ENCODE results near the gene TMEM222. TPM values are rescaled to one million over a fixed set of nuclear protein-coding genes. Genes with fewer than 3 reads are reported as not detected.

Gene TMEM222
- total RNA-seq, 2 experiments from 2014 or later, result 21.8 to 22.5 TPM

DNA sequence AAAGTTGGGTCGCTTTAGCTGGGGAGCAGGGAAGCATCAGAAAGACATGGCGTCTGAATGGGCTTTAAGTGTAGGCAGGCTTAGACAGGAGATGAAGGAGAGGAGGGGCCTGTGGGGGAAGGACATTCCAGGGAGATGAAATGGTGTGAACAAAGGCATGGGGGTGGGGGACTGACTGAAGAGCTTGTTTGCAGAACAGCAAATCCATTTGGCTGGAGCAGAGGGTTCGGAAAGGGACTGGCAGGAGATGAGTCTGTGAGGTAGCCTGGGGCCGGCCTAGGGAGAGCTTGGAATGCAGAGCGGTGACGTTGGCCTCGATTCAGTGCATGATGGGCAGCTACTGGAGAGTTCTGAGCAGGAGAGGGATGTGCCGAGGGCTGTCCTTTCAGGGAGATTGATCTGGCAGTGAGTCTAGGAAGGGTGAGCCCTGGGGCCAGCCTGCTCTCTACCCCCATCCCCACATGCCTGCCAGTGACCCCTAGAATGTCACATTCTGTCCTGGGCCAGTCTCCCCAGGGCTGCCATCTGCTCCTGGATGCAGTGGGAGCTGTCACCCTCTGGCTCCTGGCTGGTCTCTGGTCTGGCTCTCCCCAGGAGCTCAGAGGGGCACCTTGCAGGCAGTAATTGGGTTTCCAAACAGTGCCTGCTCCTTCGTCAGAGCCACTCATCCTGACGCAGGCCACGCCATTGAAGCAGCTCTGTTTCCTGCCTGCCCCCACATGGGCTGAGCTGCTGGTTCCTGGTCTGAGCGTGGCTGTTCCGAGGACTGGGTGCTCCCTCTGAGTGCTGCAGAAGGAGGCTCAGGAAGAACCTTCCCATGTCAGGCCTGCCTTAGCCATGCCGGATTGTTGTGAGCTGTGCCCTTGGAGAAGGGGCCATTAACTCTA is 22.3 kb upstream of the TMEM222 start:
- TF ChIP-seq CTCF (IDR thresholded peaks at IDR 0.05), result no peak
- Mint-ChIP-seq H3K27me3 (no peaks in the 10 kb centered on the region), H3K4me3 (no peak overlapping the region), H3K36me3 (ENCODE audit: low read depth) (peaks cover 82% of the 10 kb centered on the region), H3K4me1 (ENCODE audit: low read depth) (peaks cover 5% of the 10 kb centered on the region), H3K27ac (no peak overlapping the region), H3K9me3 (no peaks in the 10 kb centered on the region)
- H3K4me1 ChIP-seq (ENCODE audit: insufficient read depth, low read length), result peaks cover 8% of the 10 kb centered on the region
- CTCF ChIA-PET, result interaction anchor here (1.1 to 8.5 kb wide), 8 partner anchors 14 to 103 kb away, joined by 3 to 125 read pairs (median 9); partner anchors contain the start of gene MAP3K6
- no peak for ATAC-seq (ENCODE audit: poor library complexity)
- POLR2A ChIA-PET, result interaction anchor here (1.1 to 2.5 kb wide), 2 partner anchors 95 to 102 kb away, joined by 3 to 12 read pairs; no protein-coding TSS in a partner anchor
- intact Hi-C loops (cut with DNase I, micrococcal nuclease), result loop anchor here (1.0 to 5.0 kb wide), 5 partner anchors 89 to 368 kb away; no protein-coding TSS in a partner anchor
- DNase-seq, result no peak
- H3K36me3 ChIP-seq (ENCODE audit: insufficient read depth, low read length), result peaks cover 76% of the 10 kb centered on the region
- no peak overlapping the region for H3K27ac ChIP-seq (ENCODE audit: low read depth in 1 of 2, low read length in 2 of 2)
- H3K27me3 ChIP-seq (ENCODE audit: control insufficient read depth in 1 of 2, insufficient read depth in 2 of 2, low read length in 2 of 2), result no peaks in the 10 kb centered on the region
- no peaks in the 10 kb centered on the region for H3K9me3 ChIP-seq (ENCODE audit: control insufficient read depth in 1 of 2, insufficient read depth in 1 of 2, low read length in 2 of 2)
- H3K4me3 ChIP-seq (ENCODE audit: low read length), result no peak overlapping the region

DNA sequence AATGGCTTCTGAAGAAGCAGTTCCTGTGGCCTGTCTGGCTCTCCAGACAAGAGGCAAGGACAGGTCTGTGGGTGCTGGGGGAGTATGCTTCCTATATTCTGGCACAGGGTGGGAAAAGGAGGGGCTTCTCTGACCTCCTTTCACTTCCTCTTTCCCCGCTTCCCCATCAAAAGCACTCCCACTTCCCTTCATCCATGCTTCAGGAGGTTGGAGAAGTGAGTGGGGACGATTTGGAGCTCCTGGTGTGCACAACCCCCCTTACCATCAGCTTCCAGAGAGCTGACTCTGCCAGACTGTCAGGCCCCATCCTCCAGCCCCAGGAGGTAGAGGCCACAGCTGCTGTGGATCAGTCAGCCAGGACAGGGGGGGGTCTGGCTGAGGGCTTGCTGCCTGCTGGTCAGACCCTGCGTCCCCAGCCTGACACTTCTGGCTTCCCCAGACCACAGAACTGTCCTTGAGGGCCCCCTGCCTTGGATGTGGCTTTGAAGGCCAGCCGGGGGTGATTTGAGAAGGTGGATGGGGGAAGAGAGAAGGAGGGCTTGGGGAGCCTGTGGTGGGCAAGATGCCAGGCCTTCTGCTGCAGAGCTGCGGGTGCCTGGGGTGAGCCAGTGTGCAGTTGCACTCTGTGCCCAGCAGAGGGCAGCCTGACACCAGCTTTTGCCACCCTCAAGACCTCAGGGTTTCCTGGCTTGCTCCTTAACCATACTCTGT is 21.5 kb upstream of the TMEM222 start:
- H3K4me1 ChIP-seq (ENCODE audit: insufficient read depth, low read length), result peaks cover 8% of the 10 kb centered on the region
- intact Hi-C loops (cut with DNase I, micrococcal nuclease), result loop anchor here (1.0 to 5.0 kb wide), 4 partner anchors 88 to 367 kb away; no protein-coding TSS in a partner anchor
- H3K36me3 Mint-ChIP-seq (ENCODE audit: low read depth), result peaks cover 75% of the 10 kb centered on the region
- no peak overlapping the region for H3K4me3 Mint-ChIP-seq
- peaks cover 81% of the 10 kb centered on the region for H3K36me3 ChIP-seq (ENCODE audit: insufficient read depth, low read length)
- ChIA-PET POLR2A (interaction anchor here (0.6 to 2.5 kb wide), 7 partner anchors 13 to 306 kb away, joined by 3 to 12 read pairs (median 3); partner anchors contain the start of gene SYTL1), CTCF (interaction anchor here (0.5 to 8.5 kb wide), 32 partner anchors 8 to 369 kb away, joined by 3 to 125 read pairs (median 4); partner anchors contain the start of genes AHDC1, GPR3, MAP3K6 and SLC9A1)
- DNase-seq (peak; percentile 61 to 91 (median 74)), ATAC-seq (ENCODE audit: poor library complexity) (peak; percentile 96)
- H3K27ac Mint-ChIP-seq, result no peak overlapping the region
- H3K27me3 Mint-ChIP-seq, result no peaks in the 10 kb centered on the region
- no peak overlapping the region for H3K27ac ChIP-seq (ENCODE audit: low read depth in 1 of 2, low read length in 2 of 2)
- peak; percentile 96 for TF ChIP-seq CTCF (IDR thresholded peaks at IDR 0.05)
- H3K4me1 Mint-ChIP-seq (ENCODE audit: low read depth), result peaks cover 5% of the 10 kb centered on the region
- H3K4me3 ChIP-seq (ENCODE audit: low read length), result no peak overlapping the region
- H3K9me3 ChIP-seq (ENCODE audit: control insufficient read depth in 1 of 2, insufficient read depth in 1 of 2, low read length in 2 of 2), result no peaks in the 10 kb centered on the region
- no peaks in the 10 kb centered on the region for H3K27me3 ChIP-seq (ENCODE audit: control insufficient read depth in 1 of 2, insufficient read depth in 2 of 2, low read length in 2 of 2)
- no peaks in the 10 kb centered on the region for H3K9me3 Mint-ChIP-seq

DNA sequence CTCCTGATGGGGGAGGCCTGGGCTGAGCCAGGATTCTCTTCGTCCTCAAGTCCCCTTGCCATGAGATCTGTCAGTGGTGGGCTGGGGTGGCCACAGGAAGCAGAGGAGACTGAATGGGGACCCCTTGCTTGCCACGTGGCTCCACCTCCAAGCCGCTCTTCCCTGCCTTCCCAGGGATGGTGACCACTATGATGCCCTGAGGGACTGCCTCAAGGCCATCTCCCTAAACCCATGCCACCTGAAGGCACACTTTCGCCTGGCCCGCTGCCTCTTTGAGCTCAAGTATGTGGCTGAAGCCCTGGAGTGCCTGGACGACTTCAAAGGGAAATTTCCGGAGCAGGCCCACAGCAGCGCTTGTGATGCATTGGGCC is 20.9 kb upstream of the TMEM222 start:
- Histone ChIP-seq H3K9me3 (ENCODE audit: control insufficient read depth in 1 of 2, insufficient read depth in 1 of 2, low read length in 2 of 2) (no peaks in the 10 kb centered on the region), H3K36me3 (ENCODE audit: insufficient read depth, low read length) (peaks cover 78% of the 10 kb centered on the region), H3K4me1 (ENCODE audit: insufficient read depth, low read length) (peaks cover 8% of the 10 kb centered on the region), H3K4me3 (ENCODE audit: low read length) (no peak overlapping the region), H3K27me3 (ENCODE audit: control insufficient read depth in 1 of 2, insufficient read depth in 2 of 2, low read length in 2 of 2) (no peaks in the 10 kb centered on the region), H3K27ac (ENCODE audit: low read depth in 1 of 2, low read length in 2 of 2) (no peak overlapping the region)
- ChIA-PET POLR2A (interaction anchor here (0.6 to 2.5 kb wide), 7 partner anchors 13 to 305 kb away, joined by 3 to 12 read pairs (median 3); partner anchors contain the start of gene SYTL1), CTCF (interaction anchor here (0.5 to 8.5 kb wide), 31 partner anchors 8 to 368 kb away, joined by 3 to 125 read pairs (median 4); partner anchors contain the start of genes AHDC1, GPR3, MAP3K6 and SLC9A1)
- Mint-ChIP-seq H3K27ac (no peak overlapping the region), H3K27me3 (no peaks in the 10 kb centered on the region), H3K9me3 (no peaks in the 10 kb centered on the region), H3K4me3 (no peak overlapping the region), H3K36me3 (ENCODE audit: low read depth) (peaks cover 74% of the 10 kb centered on the region), H3K4me1 (ENCODE audit: low read depth) (peaks cover 5% of the 10 kb centered on the region)
- peak; percentile 9 for TF ChIP-seq CTCF (IDR thresholded peaks at IDR 0.05)
- intact Hi-C loops (cut with DNase I, micrococcal nuclease), result loop anchor here (1.0 to 5.0 kb wide), 3 partner anchors 94 to 366 kb away; no protein-coding TSS in a partner anchor
- no peak for DNase-seq
- no peak for ATAC-seq (ENCODE audit: poor library complexity)
